B cell (primary cell): Measurements from ENCODE around the gene KRT35. TPM values are rescaled to one million over a fixed set of nuclear protein-coding genes. Genes with fewer than 3 reads are reported as not detected.

Experiments
- ATAC-seq: fragments of 200-7000 bp; cut with Tn5 transposase; one replicate; pipeline ENCODE4 v1.10.0; 2021; ENCODE audit warnings: low read depth, mild to moderate bottlenecking, moderate number of reproducible peaks, moderate library complexity
- CTCF ChIA-PET: fragments of 350-600 bp; sonication (Branson Sonifier 250); formaldehyde crosslinking; loops from one replicate; lab custom pipeline; 2021; ENCODE audit warnings: antibody characterized with exemption, inconsistent platforms; lab: Charles Lee
- POLR2A ChIA-PET: fragments of 350-600 bp; sonication (Branson Sonifier 250); formaldehyde crosslinking; loops from one replicate; lab custom pipeline; 2021; ENCODE audit warnings: antibody characterized with exemption; lab: Charles Lee
- DNase-seq: peaks from one replicate; pipeline ENCODE4 v3.0.0; 2013
- H2AFZ ChIP-seq: 2 replicates; pipeline ENCODE4 v1.6.1; 2012; ENCODE audit warnings: mild to moderate bottlenecking, low read depth, low read length; ENCODE audit not compliant: insufficient read depth, poor library complexity, severe bottlenecking
- H3K27ac ChIP-seq, 2 donors: 1 replicate in 1 of 2; 2 replicates in 1 of 2; pipeline ENCODE4 v1.5.1; 2012 to 2013; ENCODE audit warnings: low read length in 2 of 2, mild to moderate bottlenecking in 2 of 2, moderate library complexity in 1 of 2
- H3K27me3 ChIP-seq, 4 experiments: fragments of 200-600 bp in 1 of 4; sonication (generic) in 1 of 4; replicated peaks in 1 of 4; 1 replicate in 2 of 4; 2 replicates in 2 of 4; pipeline versions ENCODE4 v1.6.1 to v1.7.0; 2013 to 2016; ENCODE audit warnings: low read length in 3 of 4, mild to moderate bottlenecking in 2 of 4, mixed read lengths in 1 of 4, moderate library complexity in 1 of 4; ENCODE audit not compliant: insufficient read depth in 4 of 4, control insufficient read depth in 3 of 4; ENCODE audit errors: control extremely low read depth in 1 of 4
- H3K36me3 ChIP-seq, 2 experiments: replicated peaks in 1 of 2; 1 replicate in 1 of 2; 2 replicates in 1 of 2; pipeline versions ENCODE4 v1.6.1 to v1.7.1; 2013; ENCODE audit warnings: low read length in 1 of 2; ENCODE audit not compliant: insufficient read depth in 2 of 2, control insufficient read depth in 1 of 2; ENCODE audit errors: control extremely low read depth in 1 of 2, extremely low read depth in 1 of 2
- H3K4me1 ChIP-seq, 2 donors: fragments of 200-600 bp in 1 of 2; sonication (generic) in 1 of 2; 1 replicate in 1 of 2; 2 replicates in 1 of 2; pipeline versions ENCODE4 v1.5.1 to v1.6.1; 2013 to 2017; ENCODE audit warnings: low read length in 2 of 2; ENCODE audit not compliant: control insufficient read depth in 2 of 2, insufficient read depth in 2 of 2
- H3K4me2 ChIP-seq: replicated peaks from 2 replicates; pipeline ENCODE3; 2012; ENCODE audit warnings: mild to moderate bottlenecking, low read depth, low read length; ENCODE audit not compliant: poor library complexity, severe bottlenecking
- H3K4me3 ChIP-seq, 5 experiments: fragments of 200-600 bp in 1 of 5; sonication (generic) in 1 of 5; 1 replicate in 3 of 5; 2 replicates in 2 of 5; pipeline versions ENCODE4 v1.5.1 to v1.7.0; 2011 to 2016; ENCODE audit warnings: low read length in 4 of 5, mild to moderate bottlenecking in 4 of 5, low read depth in 2 of 5, control low read depth in 1 of 5, moderate library complexity in 1 of 5; ENCODE audit not compliant: insufficient read depth in 1 of 5; ENCODE audit errors: control extremely low read depth in 1 of 5, extremely low read depth in 1 of 5
- H3K79me2 ChIP-seq: fragments of 200-600 bp; sonication (generic); one replicate; pipeline ENCODE4 v1.6.0; 2016; ENCODE audit warnings: low read length; ENCODE audit not compliant: control insufficient read depth, insufficient read depth
- H3K9ac ChIP-seq: fragments of 200-600 bp; sonication (generic); 2 replicates; pipeline ENCODE4 v1.6.1; 2017; ENCODE audit warnings: mild to moderate bottlenecking, low read length, moderate library complexity
- H3K9me3 ChIP-seq, 3 donors: one replicate each; pipeline versions ENCODE4 v1.6.1 to v1.7.1; 2013; ENCODE audit warnings: low read length in 2 of 3; ENCODE audit not compliant: control insufficient read depth in 2 of 3, insufficient read depth in 1 of 3; ENCODE audit errors: control extremely low read depth in 1 of 3
- H4K20me1 ChIP-seq: 2 replicates; pipeline ENCODE4 v1.6.0; 2012; ENCODE audit warnings: mild to moderate bottlenecking, low read length; ENCODE audit not compliant: insufficient read depth, control insufficient read depth, poor library complexity, severe bottlenecking
- H3K27ac Mint-ChIP-seq: one replicate; pipeline ENCODE4 v1.8.0; 2021; ENCODE audit warnings: mixed read lengths
- H3K27me3 Mint-ChIP-seq: one replicate; pipeline ENCODE4 v1.8.0; 2021; ENCODE audit warnings: mixed read lengths
- H3K4me1 Mint-ChIP-seq: one replicate; pipeline ENCODE4 v1.8.0; 2021; ENCODE audit warnings: mixed read lengths
- H3K4me3 Mint-ChIP-seq: one replicate; pipeline ENCODE4 v1.8.0; 2021; ENCODE audit warnings: mixed read lengths
- H3K9me3 Mint-ChIP-seq: one replicate; pipeline ENCODE4 v1.8.0; 2022; ENCODE audit warnings: mixed read lengths; ENCODE audit not compliant: insufficient read depth
- EZH2 ChIP-seq: IDR thresholded peaks from 2 replicates; pipeline ENCODE4 v1.6.1; 2012; ENCODE audit warnings: borderline replicate concordance, low read depth, mild to moderate bottlenecking, moderate library complexity, low read length; ENCODE audit not compliant: insufficient read depth, poor library complexity, severe bottlenecking
- WGBS: methylation state at CpG from one replicate; pipeline ENCODE4 v1.1.5; 2013; ENCODE audit warnings: missing lambda C conversion rate; ENCODE audit not compliant: insufficient coverage; 5-methylcytosine and 5-hydroxymethylcytosine counted together
- intact Hi-C: fragments of 100-400 bp; cut with micrococcal nuclease; formaldehyde crosslinking; loops from one replicate; pipeline ENCODE4 v1.10.0; 2022
- polyA plus RNA-seq: library from polyadenylated mRNA; depleted of rRNA; stranded (reverse); fragments of >200 nt; gene quantifications from 2 replicates; pipeline ENCODE4 v1.2.3, GENCODE V29; 2012
- total RNA-seq, 2 donors: library from RNA; stranded (reverse); fragments of 120-200 nt in 1 of 2; gene quantifications; 1 replicate in 1 of 2; 2 replicates in 1 of 2; pipeline versions ENCODE4 v1.2.3 to v1.2.4, GENCODE V29; 2013 to 2022
- TF ChIP-seq, protein P1 (sequence below): fragments of 200-600 bp; IDR thresholded peaks from one replicate; pipeline ENCODE4 v1.8.0; 2022; ENCODE audit warnings: antibody characterized with exemption, mild to moderate bottlenecking

KRT35 gene
- total and polyA plus RNA-seq, 2 donors (not counting 1 experiment from before 2014, with no cell fraction given): not detected

DNA sequence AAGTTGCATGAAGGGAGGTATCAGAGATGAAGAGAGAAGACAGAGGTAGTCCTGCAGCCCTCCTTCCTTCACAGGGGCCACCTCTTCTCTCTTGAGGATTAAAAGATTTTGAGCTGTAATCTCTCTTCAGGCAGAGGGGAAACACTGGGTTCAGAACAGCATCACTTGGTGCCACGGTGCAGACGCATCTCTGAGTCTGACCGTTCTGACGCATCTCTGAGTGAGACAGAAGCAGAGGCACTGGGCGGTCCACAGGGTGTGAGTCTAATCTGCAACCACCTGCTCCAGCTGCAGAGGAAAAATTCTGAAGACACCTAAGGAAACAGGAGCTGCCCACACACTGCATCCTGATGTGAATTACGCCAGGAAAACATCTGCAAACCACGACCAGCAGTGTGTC is 51.3 kb downstream of the KRT35 start:
- POLR2A ChIA-PET: no interaction called here
- CTCF ChIA-PET: no interaction called here

DNA sequence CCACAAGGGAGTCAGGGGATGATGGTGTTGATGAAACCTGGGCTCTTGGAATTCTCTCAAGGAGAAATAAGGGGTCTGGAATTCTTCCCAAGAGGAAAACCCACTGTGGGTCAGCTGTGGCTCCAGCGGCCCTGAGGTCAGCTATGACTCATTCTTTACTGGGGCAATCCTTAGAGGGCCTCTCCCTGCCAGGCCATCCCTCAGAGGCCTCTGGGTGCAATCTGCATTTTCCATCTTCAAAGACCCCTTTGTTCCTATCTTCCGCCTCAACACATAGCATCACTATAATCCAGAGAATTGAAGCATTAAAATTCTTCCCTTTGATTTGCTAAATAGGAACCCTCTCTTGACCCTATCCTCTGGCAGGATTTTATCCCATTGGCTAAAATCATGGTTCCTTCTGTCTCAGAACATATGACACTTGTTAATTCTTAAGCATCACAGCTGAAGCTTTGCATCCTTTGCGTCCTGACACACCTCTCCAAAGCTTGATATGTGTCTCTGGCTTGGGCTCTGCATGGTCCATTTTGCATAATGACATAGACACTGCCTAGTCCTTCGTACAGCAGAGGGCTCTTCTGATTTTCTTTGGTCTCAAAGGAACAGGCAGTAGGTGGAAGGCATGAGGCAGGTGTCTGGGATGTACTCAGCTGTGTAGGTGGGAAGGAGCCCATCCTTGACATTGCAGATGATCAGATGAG is 52.2 kb downstream of the KRT35 start:
- Histone ChIP-seq H3K9ac (no peak overlapping the region), H3K4me1 (no peaks in the 10 kb centered on the region), H2AFZ (no peak overlapping the region), H4K20me1 (no peaks in the 10 kb centered on the region), H3K36me3 (no peaks in the 10 kb centered on the region), H3K27ac (no peak overlapping the region), H3K9me3 (no peaks in the 10 kb centered on the region), H3K27me3 (peaks cover 0 to 4% (median 2%) of the 10 kb centered on the region in 4 experiments), H3K4me3 (no peak overlapping the region), H3K79me2 (no peaks in the 10 kb centered on the region), H3K4me2 (no peak overlapping the region)
- POLR2A ChIA-PET: no interaction called here
- Mint-ChIP-seq H3K9me3 (no peaks in the 10 kb centered on the region), H3K27me3 (peaks cover 24% of the 10 kb centered on the region), H3K4me1 (peaks cover 2% of the 10 kb centered on the region), H3K27ac (no peak overlapping the region), H3K4me3 (no peak overlapping the region)
- WGBS: 70% methylated on average over 4 of the region's 4 CpGs
- no peak for DNase-seq
- TF ChIP-seq, protein P1, sequence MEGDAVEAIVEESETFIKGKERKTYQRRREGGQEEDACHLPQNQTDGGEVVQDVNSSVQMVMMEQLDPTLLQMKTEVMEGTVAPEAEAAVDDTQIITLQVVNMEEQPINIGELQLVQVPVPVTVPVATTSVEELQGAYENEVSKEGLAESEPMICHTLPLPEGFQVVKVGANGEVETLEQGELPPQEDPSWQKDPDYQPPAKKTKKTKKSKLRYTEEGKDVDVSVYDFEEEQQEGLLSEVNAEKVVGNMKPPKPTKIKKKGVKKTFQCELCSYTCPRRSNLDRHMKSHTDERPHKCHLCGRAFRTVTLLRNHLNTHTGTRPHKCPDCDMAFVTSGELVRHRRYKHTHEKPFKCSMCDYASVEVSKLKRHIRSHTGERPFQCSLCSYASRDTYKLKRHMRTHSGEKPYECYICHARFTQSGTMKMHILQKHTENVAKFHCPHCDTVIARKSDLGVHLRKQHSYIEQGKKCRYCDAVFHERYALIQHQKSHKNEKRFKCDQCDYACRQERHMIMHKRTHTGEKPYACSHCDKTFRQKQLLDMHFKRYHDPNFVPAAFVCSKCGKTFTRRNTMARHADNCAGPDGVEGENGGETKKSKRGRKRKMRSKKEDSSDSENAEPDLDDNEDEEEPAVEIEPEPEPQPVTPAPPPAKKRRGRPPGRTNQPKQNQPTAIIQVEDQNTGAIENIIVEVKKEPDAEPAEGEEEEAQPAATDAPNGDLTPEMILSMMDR: no peak
- no peak for TF ChIP-seq EZH2
- no peak for ATAC-seq
- CTCF ChIA-PET: no interaction called here
- intact Hi-C loops: no loop called here

More for the DNA sequence above, 51.3 kb downstream of the KRT35 start:
- Histone ChIP-seq H3K9me3 (no peaks in the 10 kb centered on the region), H3K4me1 (no peaks in the 10 kb centered on the region), H3K79me2 (no peaks in the 10 kb centered on the region), H3K27ac (no peak overlapping the region), H3K9ac (no peak overlapping the region), H2AFZ (no peak overlapping the region), H3K27me3 (peaks cover 0 to 4% (median 2%) of the 10 kb centered on the region in 4 experiments), H3K4me3 (no peak overlapping the region), H4K20me1 (no peaks in the 10 kb centered on the region), H3K4me2 (no peak overlapping the region), H3K36me3 (no peaks in the 10 kb centered on the region)
- TF ChIP-seq, protein P1: no peak
- TF ChIP-seq EZH2: no peak
- 76% methylated on average over 7 of the region's 7 CpGs for WGBS
- intact Hi-C loops: no loop called here
- no peak for DNase-seq
- ATAC-seq: no peak
- Mint-ChIP-seq H3K4me3 (no peak overlapping the region), H3K27me3 (peaks cover 23% of the 10 kb centered on the region), H3K27ac (no peak overlapping the region), H3K4me1 (peaks cover 2% of the 10 kb centered on the region), H3K9me3 (no peaks in the 10 kb centered on the region)
